K562 (cell line): ENCODE results near the gene CSTPP1. TPM values are rescaled to one million over a fixed set of nuclear protein-coding genes. Genes with fewer than 3 reads are reported as not detected.

Experiments used
- BDP1 ChIP-seq: IDR thresholded peaks from 3 replicates; pipeline ENCODE4 v1.6.1; 2011; ENCODE audit not compliant: insufficient read length, insufficient read depth
- BRD9 ChIP-seq: fragments of 450-650 bp; IDR thresholded peaks from 2 replicates; pipeline ENCODE4 v1.6.1; 2018; ENCODE audit warnings: low read depth; ENCODE audit not compliant: partially characterized antibody
- CC2D1A ChIP-seq: fragments of 450-650 bp; IDR thresholded peaks from 2 replicates; pipeline ENCODE4 v1.6.1; 2017; ENCODE audit warnings: mild to moderate bottlenecking
- CHD2 ChIP-seq: IDR thresholded peaks from 2 replicates; pipeline ENCODE4 v1.6.1; 2011; ENCODE audit warnings: low read depth, low read length
- DDX20 ChIP-seq: fragments of 450-650 bp; IDR thresholded peaks from 2 replicates; pipeline ENCODE4 v1.6.1; 2016; ENCODE audit warnings: missing genetic modification characterization, low read depth, mild to moderate bottlenecking, missing compliant biosample characterization, moderate library complexity
- ILK ChIP-seq: fragments of 450-650 bp; IDR thresholded peaks from 2 replicates; pipeline ENCODE4 v1.6.1; 2016; ENCODE audit warnings: missing genetic modification characterization, low read depth, mild to moderate bottlenecking, missing compliant biosample characterization, moderate library complexity, borderline replicate concordance
- KDM2B ChIP-seq: fragments of 250-450 bp; sonication (Bioruptor Pico); IDR thresholded peaks from 2 replicates; pipeline ENCODE4 v1.8.0; 2021; ENCODE audit warnings: mild to moderate bottlenecking, moderate library complexity
- MCM2 ChIP-seq: fragments of 450-650 bp; IDR thresholded peaks from 2 replicates; pipeline ENCODE4 v1.6.1; 2017; ENCODE audit warnings: low read depth, mild to moderate bottlenecking
- MIER1 ChIP-seq: fragments of 450-650 bp; IDR thresholded peaks from 2 replicates; pipeline ENCODE4 v1.6.1; 2016; ENCODE audit warnings: antibody characterized with exemption, mild to moderate bottlenecking, low read depth
- NR2C2 ChIP-seq, 2 experiments: fragments of 200-800 bp in 1 of 2; sonication (Bioruptor generic) in 1 of 2; sonication (generic) in 1 of 2; formaldehyde crosslinking in 1 of 2; IDR thresholded peaks; 2 replicates each; pipeline versions ENCODE4 v1.6.1 to v1.8.0; 2016 to 2022; ENCODE audit warnings: mild to moderate bottlenecking in 1 of 2, missing compliant biosample characterization in 1 of 2, missing genetic modification characterization in 1 of 2, missing genetic modification reagents in 1 of 2
- NR3C1 ChIP-seq: sonication (generic); formaldehyde crosslinking; IDR thresholded peaks from 2 replicates; pipeline ENCODE4 v1.8.1; 2022; ENCODE audit warnings: missing genetic modification reagents
- ZKSCAN3 ChIP-seq: fragments of 250-450 bp; sonication (Bioruptor Pico); IDR thresholded peaks from 2 replicates; pipeline ENCODE4 v1.4.0; 2020
- ZNF121 ChIP-seq: sonication (generic); formaldehyde crosslinking; conservative IDR thresholded peaks from 2 replicates; pipeline ENCODE4 v1.8.0; 2022; ENCODE audit warnings: missing genetic modification reagents
- ZNF324 ChIP-seq: fragments of 250-450 bp; sonication (Bioruptor Pico); IDR thresholded peaks from 2 replicates; pipeline ENCODE4 v1.4.0; 2020; ENCODE audit warnings: mild to moderate bottlenecking
- ZNF436 ChIP-seq: fragments of 250-450, 450-650 bp; sonication (Bioruptor Pico); formaldehyde crosslinking; IDR thresholded peaks from 2 replicates; pipeline ENCODE4 v1.7.0; 2020; ENCODE audit warnings: mild to moderate bottlenecking
- ZNF584 ChIP-seq: fragments of 200-800 bp; sonication (Bioruptor generic); IDR thresholded peaks from 2 replicates; pipeline ENCODE4 v1.6.1; 2016; ENCODE audit warnings: low read depth, mild to moderate bottlenecking, missing genetic modification characterization, missing compliant biosample characterization
- ZNF699 ChIP-seq: fragments of 250-450 bp; sonication (Bioruptor Pico); IDR thresholded peaks from 2 replicates; pipeline ENCODE4 v1.8.0; 2021; ENCODE audit warnings: mild to moderate bottlenecking, moderate library complexity; ENCODE audit not compliant: insufficient replicate concordance
- ZNF780A ChIP-seq: fragments of 250-450 bp; sonication (Bioruptor Pico); IDR thresholded peaks from 2 replicates; pipeline ENCODE4 v1.5.0; 2021; ENCODE audit warnings: mild to moderate bottlenecking
- polyA plus RNA-seq, 8 experiments: library from polyadenylated mRNA; depleted of rRNA in 4 of 8; stranded (reverse) in 5 of 8; unstranded in 3 of 8; fragments of >200 nt; fragmentation: Nextera tagmentation in 2 of 8; fragmentation: Illumina TruSeq in 1 of 8; extraction: Ambion mirVana in 2 of 8; extraction: Trizol in 1 of 8; gene quantifications; 2 replicates each; pipeline versions ENCODE4 v1.2.1 to v1.2.3, GENCODE V29; 2011 to 2014; ENCODE audit warnings: inconsistent platforms in 1 of 8, missing spikeins in 1 of 8
- total RNA-seq, 7 experiments: library from RNA; depleted of rRNA in 6 of 7; stranded (reverse); fragments of >200 nt in 6 of 7; fragmentation: Illumina TruSeq in 2 of 7; extraction: Trizol in 2 of 7; gene quantifications; 2 replicates each; pipeline versions ENCODE4 v1.2.1 to v1.2.3, GENCODE V29; 2011 to 2021; ENCODE audit warnings: low replicate concordance in 1 of 7
- TF ChIP-seq, protein P1 (sequence below): sonication (generic); formaldehyde crosslinking; IDR thresholded peaks from 2 replicates; pipeline ENCODE4 v1.8.1; 2023; ENCODE audit warnings: mild to moderate bottlenecking, missing genetic modification reagents
- TF ChIP-seq, protein P2 (sequence below): fragments of 200-800 bp; sonication (Bioruptor generic); IDR thresholded peaks from 2 replicates; pipeline ENCODE4 v1.6.1; 2016; ENCODE audit warnings: missing genetic modification characterization, missing compliant biosample characterization
- TF ChIP-seq, protein P3 (sequence below), 2 experiments: fragments of 450-650 bp in 1 of 2; sonication (generic) in 1 of 2; formaldehyde crosslinking in 1 of 2; IDR thresholded peaks in 1 of 2; conservative IDR thresholded peaks in 1 of 2; 2 replicates each; pipeline versions ENCODE4 v1.6.1 to v1.8.1; 2016 to 2023; ENCODE audit warnings: mild to moderate bottlenecking in 2 of 2, moderate library complexity in 2 of 2, inconsistent platforms in 1 of 2, missing genetic modification reagents in 1 of 2

The CSTPP1 gene
- total and polyA plus RNA-seq, 9 of the 15 experiments (the other 6 are each of a cell fraction or from before 2014, with no cell fraction given) = 6.5 to 17.8 (median 9.2) TPM

DNA sequence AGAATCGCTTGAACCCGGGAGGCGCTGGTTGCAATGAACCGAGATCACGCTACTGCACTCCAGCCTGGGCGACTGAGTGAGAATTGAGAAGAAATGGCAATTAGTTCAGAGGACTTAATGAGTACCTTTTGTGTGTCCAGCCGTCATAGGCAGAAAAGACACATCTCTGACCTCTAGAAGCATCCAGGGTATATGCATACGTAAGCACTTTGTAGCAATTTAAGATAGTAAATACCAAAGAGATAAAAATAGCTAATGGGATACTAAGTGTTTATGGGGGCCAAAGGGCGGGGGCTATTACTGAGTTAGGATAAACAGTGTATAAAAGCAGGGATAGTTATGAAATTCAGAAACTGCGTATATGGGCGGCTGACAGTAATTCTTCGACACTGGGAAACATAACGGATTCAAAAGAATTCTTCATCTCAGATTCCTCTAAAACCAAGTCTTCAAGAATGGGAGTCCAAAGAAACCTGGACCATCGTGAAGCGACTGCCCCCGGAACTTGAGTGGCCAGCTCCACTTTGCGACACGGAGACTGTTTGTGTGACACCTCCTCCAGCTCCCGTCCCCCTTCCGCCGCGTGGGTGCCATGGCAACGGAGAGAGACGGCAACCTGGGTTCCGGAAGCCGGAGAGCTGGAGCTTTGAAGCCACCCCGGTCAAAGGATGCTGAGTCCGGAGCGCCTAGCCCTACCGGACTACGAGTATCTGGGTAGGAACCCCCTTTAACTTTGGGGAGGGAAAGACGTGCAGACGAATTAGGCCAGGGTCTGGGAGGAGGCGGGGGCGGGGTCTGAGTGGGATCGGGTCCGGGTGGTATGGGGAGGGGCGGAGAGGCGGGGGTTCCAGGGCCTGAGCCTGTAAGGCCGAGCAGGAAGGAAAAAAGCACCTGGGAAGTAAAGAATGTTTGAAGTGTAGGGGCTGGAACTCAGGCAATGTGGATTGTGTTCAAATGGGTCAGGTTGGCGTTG is at the start of gene CSTPP1 (continued):
- no peak for TF ChIP-seq NR3C1
- no peak for TF ChIP-seq ZKSCAN3 (CRISPR knock-in tag)
- TF ChIP-seq ZNF436 (CRISPR knock-in tag) = no peak
- TF ChIP-seq ZNF780A (CRISPR knock-in tag) = no peak
- TF ChIP-seq, protein P1, sequence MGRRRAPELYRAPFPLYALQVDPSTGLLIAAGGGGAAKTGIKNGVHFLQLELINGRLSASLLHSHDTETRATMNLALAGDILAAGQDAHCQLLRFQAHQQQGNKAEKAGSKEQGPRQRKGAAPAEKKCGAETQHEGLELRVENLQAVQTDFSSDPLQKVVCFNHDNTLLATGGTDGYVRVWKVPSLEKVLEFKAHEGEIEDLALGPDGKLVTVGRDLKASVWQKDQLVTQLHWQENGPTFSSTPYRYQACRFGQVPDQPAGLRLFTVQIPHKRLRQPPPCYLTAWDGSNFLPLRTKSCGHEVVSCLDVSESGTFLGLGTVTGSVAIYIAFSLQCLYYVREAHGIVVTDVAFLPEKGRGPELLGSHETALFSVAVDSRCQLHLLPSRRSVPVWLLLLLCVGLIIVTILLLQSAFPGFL (CRISPR knock-in tag) = no peak
- no peak for TF ChIP-seq MCM2
- TF ChIP-seq ILK (tag) = no peak
- TF ChIP-seq KDM2B (CRISPR knock-in tag) = no peak
- no peak for TF ChIP-seq ZNF699 (CRISPR knock-in tag)
- TF ChIP-seq ZNF324 (CRISPR knock-in tag) = no peak
- TF ChIP-seq BDP1 = no peak
- TF ChIP-seq NR2C2 (CRISPR knock-in tag; IDR thresholded peaks at IDR 0.05) = no peak
- no peak for TF ChIP-seq NR2C2 (tag; IDR thresholded peaks at IDR 0.05)
- no peak for TF ChIP-seq ZNF584 (CRISPR knock-in tag)
- TF ChIP-seq BRD9 = no peak
- TF ChIP-seq CC2D1A = peak; percentile 76
- TF ChIP-seq CHD2 = no peak
- TF ChIP-seq DDX20 (tag) = no peak
- TF ChIP-seq, protein P2, sequence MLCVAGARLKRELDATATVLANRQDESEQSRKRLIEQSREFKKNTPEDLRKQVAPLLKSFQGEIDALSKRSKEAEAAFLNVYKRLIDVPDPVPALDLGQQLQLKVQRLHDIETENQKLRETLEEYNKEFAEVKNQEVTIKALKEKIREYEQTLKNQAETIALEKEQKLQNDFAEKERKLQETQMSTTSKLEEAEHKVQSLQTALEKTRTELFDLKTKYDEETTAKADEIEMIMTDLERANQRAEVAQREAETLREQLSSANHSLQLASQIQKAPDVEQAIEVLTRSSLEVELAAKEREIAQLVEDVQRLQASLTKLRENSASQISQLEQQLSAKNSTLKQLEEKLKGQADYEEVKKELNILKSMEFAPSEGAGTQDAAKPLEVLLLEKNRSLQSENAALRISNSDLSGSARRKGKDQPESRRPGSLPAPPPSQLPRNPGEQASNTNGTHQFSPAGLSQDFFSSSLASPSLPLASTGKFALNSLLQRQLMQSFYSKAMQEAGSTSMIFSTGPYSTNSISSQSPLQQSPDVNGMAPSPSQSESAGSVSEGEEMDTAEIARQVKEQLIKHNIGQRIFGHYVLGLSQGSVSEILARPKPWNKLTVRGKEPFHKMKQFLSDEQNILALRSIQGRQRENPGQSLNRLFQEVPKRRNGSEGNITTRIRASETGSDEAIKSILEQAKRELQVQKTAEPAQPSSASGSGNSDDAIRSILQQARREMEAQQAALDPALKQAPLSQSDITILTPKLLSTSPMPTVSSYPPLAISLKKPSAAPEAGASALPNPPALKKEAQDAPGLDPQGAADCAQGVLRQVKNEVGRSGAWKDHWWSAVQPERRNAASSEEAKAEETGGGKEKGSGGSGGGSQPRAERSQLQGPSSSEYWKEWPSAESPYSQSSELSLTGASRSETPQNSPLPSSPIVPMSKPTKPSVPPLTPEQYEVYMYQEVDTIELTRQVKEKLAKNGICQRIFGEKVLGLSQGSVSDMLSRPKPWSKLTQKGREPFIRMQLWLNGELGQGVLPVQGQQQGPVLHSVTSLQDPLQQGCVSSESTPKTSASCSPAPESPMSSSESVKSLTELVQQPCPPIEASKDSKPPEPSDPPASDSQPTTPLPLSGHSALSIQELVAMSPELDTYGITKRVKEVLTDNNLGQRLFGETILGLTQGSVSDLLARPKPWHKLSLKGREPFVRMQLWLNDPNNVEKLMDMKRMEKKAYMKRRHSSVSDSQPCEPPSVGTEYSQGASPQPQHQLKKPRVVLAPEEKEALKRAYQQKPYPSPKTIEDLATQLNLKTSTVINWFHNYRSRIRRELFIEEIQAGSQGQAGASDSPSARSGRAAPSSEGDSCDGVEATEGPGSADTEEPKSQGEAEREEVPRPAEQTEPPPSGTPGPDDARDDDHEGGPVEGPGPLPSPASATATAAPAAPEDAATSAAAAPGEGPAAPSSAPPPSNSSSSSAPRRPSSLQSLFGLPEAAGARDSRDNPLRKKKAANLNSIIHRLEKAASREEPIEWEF (CRISPR knock-in tag) = no peak
- no peak for TF ChIP-seq ZNF121 (CRISPR knock-in tag)
- TF ChIP-seq MIER1 = no peak
- TF ChIP-seq, protein P3, sequence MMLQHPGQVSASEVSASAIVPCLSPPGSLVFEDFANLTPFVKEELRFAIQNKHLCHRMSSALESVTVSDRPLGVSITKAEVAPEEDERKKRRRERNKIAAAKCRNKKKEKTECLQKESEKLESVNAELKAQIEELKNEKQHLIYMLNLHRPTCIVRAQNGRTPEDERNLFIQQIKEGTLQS (IDR thresholded peaks at IDR 0.05) = no peak
- TF ChIP-seq, protein P3 (CRISPR knock-in tag; conservative IDR thresholded peaks at IDR 0.05) = no peak
